GM23338 (cell line): ENCODE measurements around the gene RDH8. TPM values are rescaled to one million over a fixed set of nuclear protein-coding genes. Genes with fewer than 3 reads are reported as not detected.

ENCODE experiments used
- ATAC-seq: fragments of 200-7000 bp; cut with Tn5 transposase; 3 replicates; pipeline ENCODE4 v1.9.1; 2020
- DNase-seq: peaks from one replicate; pipeline ENCODE4 v3.0.0-alpha.2; 2015; ENCODE audit warnings: low spot score
- H2AFZ ChIP-seq: fragments of 200-600 bp; sonication (generic); 2 replicates; pipeline ENCODE4 v1.8.0; 2016; ENCODE audit warnings: antibody characterized with exemption, mild to moderate bottlenecking, moderate library complexity
- H3F3A ChIP-seq: fragments of 200-600 bp; sonication (generic); replicated peaks from 2 replicates; pipeline ENCODE4 v1.8.0; 2017; ENCODE audit warnings: antibody characterized with exemption, mixed run types, low read depth
- H3K27ac ChIP-seq: fragments of 200-600 bp; sonication (generic); 2 replicates; pipeline ENCODE4 v1.6.1; 2016; ENCODE audit warnings: low read depth
- H3K27me3 ChIP-seq: fragments of 200-600 bp; sonication (generic); 2 replicates; pipeline ENCODE4 v1.8.0; 2016; ENCODE audit warnings: mild to moderate bottlenecking, mixed run types, moderate library complexity; ENCODE audit not compliant: insufficient read depth
- H3K36me3 ChIP-seq: fragments of 200-600 bp; sonication (generic); 2 replicates; pipeline ENCODE4 v1.8.0; 2016; ENCODE audit warnings: mild to moderate bottlenecking; ENCODE audit not compliant: insufficient read depth
- H3K4me1 ChIP-seq: fragments of 200-600 bp; sonication (generic); 2 replicates; pipeline ENCODE4 v1.8.0; 2016; ENCODE audit warnings: mild to moderate bottlenecking, moderate library complexity; ENCODE audit not compliant: insufficient read depth
- H3K4me2 ChIP-seq: fragments of 200-600 bp; sonication (generic); 2 replicates; pipeline ENCODE4 v1.7.1; 2017; ENCODE audit warnings: mixed run types
- H3K4me3 ChIP-seq: fragments of 200-600 bp; sonication (generic); 2 replicates; pipeline ENCODE4 v1.6.1; 2016; ENCODE audit warnings: mixed run types
- H3K79me2 ChIP-seq: fragments of 200-600 bp; sonication (generic); replicated peaks from 2 replicates; pipeline ENCODE4 v1.8.0; 2017; ENCODE audit warnings: mild to moderate bottlenecking; ENCODE audit not compliant: insufficient read depth
- H3K9me2 ChIP-seq: fragments of 200-600 bp; sonication (generic); 2 replicates; pipeline ENCODE4 v1.8.0; 2017; ENCODE audit not compliant: insufficient read depth
- H4K20me1 ChIP-seq: fragments of 200-600 bp; sonication (generic); replicated peaks from 2 replicates; pipeline ENCODE4 v1.8.0; 2017; ENCODE audit warnings: mild to moderate bottlenecking; ENCODE audit not compliant: insufficient read depth
- H3K27ac Mint-ChIP-seq: 2 replicates; pipeline ENCODE4 v1.8.0; 2020; ENCODE audit warnings: inconsistent platforms, mild to moderate bottlenecking, moderate library complexity, mixed read lengths
- H3K27me3 Mint-ChIP-seq: 3 replicates; pipeline ENCODE4 v1.8.0; 2022; ENCODE audit warnings: low read depth, mild to moderate bottlenecking, moderate library complexity, mixed read lengths, inconsistent platforms; ENCODE audit not compliant: insufficient read depth, poor library complexity
- H3K36me3 Mint-ChIP-seq: 3 replicates; pipeline ENCODE4 v1.8.0; 2021; ENCODE audit warnings: low read depth, mild to moderate bottlenecking, inconsistent platforms, moderate library complexity, mixed read lengths
- H3K4me1 Mint-ChIP-seq: 3 replicates; pipeline ENCODE4 v1.8.0; 2020; ENCODE audit warnings: mild to moderate bottlenecking, inconsistent platforms, mixed read lengths
- H3K4me3 Mint-ChIP-seq: 3 replicates; pipeline ENCODE4 v1.8.0; 2021; ENCODE audit warnings: moderate library complexity, mild to moderate bottlenecking, inconsistent platforms, mixed read lengths
- H3K9me3 Mint-ChIP-seq: 3 replicates; pipeline ENCODE4 v1.8.0; 2020; ENCODE audit warnings: moderate library complexity, mild to moderate bottlenecking, inconsistent platforms, mixed read lengths
- CREB1 ChIP-seq: fragments of 250-450 bp; sonication (Bioruptor Pico); IDR thresholded peaks from 2 replicates; pipeline ENCODE4 v1.5.0; 2020; ENCODE audit warnings: low read depth, mild to moderate bottlenecking, moderate library complexity
- EZH2 ChIP-seq: fragments of 200-600 bp; sonication (generic); IDR thresholded peaks from one replicate; pipeline ENCODE4 v1.8.0; 2017; ENCODE audit warnings: antibody characterized with exemption, mild to moderate bottlenecking, low read depth; ENCODE audit not compliant: unreplicated experiment
- EZH2phosphoT487 ChIP-seq: fragments of 200-600 bp; sonication (generic); IDR thresholded peaks from one replicate; pipeline ENCODE4 v1.8.1; 2018; ENCODE audit warnings: antibody characterized with exemption; ENCODE audit not compliant: unreplicated experiment
- ZNF331 ChIP-seq: fragments of 250-450 bp; sonication (Bioruptor Pico); IDR thresholded peaks from 2 replicates; pipeline ENCODE4 v1.5.0; 2020; ENCODE audit warnings: low read depth, mild to moderate bottlenecking, moderate library complexity
- ZNF462 ChIP-seq: fragments of 250-450 bp; sonication (Bioruptor Pico); IDR thresholded peaks from 2 replicates; pipeline ENCODE4 v1.5.0; 2020; ENCODE audit warnings: mild to moderate bottlenecking, moderate library complexity
- polyA plus RNA-seq: library from polyadenylated mRNA; unstranded; fragments of >200 nt; fragmentation: Nextera tagmentation; extraction: Ambion mirVana; gene quantifications from 2 replicates; pipeline ENCODE4 v1.2.1, GENCODE V29; 2016
- total RNA-seq: library from RNA; depleted of rRNA; stranded (reverse); fragments of >200 nt; shearing (Covaris generic); gene quantifications from 2 replicates; pipeline ENCODE4 v1.2.3, GENCODE V29; 2014
- TF ChIP-seq, protein P1 (sequence below): IDR thresholded peaks from one replicate; pipeline ENCODE4 v1.6.1; 2018; ENCODE audit warnings: antibody characterized with exemption; ENCODE audit not compliant: unreplicated experiment

Gene RDH8
- total and polyA plus RNA-seq, 2 experiments from 2014 or later = not detected

DNA sequence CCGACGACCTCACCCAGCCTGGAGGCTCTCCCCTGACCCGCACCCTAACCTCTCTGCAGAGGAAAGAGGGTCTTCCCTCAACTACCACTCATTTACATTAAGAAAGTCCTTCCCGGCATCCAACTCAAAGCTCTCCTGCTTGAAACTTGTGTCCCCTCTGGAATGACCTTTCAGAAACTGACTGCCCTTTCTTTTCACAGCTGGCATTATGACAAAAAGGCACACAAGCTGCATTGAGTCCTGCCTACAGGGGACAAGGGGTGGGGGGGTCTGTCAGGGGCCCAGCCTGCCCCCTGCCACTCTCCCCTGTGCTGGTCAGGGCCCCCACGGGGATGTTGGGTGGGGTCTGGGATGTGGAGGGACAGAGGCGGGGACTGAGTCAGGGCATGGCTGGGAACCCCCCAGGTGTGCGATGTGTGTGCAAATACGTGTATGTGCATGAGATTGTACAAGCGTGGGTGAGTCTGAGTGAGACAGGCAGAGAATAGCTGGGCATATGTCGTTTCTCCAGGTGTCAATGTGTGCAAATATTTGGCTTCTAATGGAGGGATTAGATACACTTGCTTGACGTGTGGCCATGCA, 5.0 kb upstream of the RDH8 start:
- no peak for DNase-seq
- H4K20me1 ChIP-seq = no peaks in the 10 kb centered on the region
- no peaks in the 10 kb centered on the region for H3F3A ChIP-seq
- no peaks in the 10 kb centered on the region for H3K9me2 ChIP-seq
- H3K36me3 ChIP-seq = no peaks in the 10 kb centered on the region
- no peaks in the 10 kb centered on the region; the same call in 1 of the 3 replicates for H3K9me3 Mint-ChIP-seq
- H3K27ac Mint-ChIP-seq = no peak overlapping the region
- H3K4me2 ChIP-seq = no peak overlapping the region
- no peak overlapping the region for H3K27ac ChIP-seq
- peaks cover 30% of the 10 kb centered on the region for H3K27me3 Mint-ChIP-seq
- peak overlapping the region; percentile 29; the same call in 1 of the 3 replicates for H3K4me3 Mint-ChIP-seq
- TF ChIP-seq EZH2 = no peak
- no peak for TF ChIP-seq ZNF331 (CRISPR knock-in tag)
- no peak for TF ChIP-seq ZNF462
- no peak for TF ChIP-seq CREB1
- TF ChIP-seq, protein P1, sequence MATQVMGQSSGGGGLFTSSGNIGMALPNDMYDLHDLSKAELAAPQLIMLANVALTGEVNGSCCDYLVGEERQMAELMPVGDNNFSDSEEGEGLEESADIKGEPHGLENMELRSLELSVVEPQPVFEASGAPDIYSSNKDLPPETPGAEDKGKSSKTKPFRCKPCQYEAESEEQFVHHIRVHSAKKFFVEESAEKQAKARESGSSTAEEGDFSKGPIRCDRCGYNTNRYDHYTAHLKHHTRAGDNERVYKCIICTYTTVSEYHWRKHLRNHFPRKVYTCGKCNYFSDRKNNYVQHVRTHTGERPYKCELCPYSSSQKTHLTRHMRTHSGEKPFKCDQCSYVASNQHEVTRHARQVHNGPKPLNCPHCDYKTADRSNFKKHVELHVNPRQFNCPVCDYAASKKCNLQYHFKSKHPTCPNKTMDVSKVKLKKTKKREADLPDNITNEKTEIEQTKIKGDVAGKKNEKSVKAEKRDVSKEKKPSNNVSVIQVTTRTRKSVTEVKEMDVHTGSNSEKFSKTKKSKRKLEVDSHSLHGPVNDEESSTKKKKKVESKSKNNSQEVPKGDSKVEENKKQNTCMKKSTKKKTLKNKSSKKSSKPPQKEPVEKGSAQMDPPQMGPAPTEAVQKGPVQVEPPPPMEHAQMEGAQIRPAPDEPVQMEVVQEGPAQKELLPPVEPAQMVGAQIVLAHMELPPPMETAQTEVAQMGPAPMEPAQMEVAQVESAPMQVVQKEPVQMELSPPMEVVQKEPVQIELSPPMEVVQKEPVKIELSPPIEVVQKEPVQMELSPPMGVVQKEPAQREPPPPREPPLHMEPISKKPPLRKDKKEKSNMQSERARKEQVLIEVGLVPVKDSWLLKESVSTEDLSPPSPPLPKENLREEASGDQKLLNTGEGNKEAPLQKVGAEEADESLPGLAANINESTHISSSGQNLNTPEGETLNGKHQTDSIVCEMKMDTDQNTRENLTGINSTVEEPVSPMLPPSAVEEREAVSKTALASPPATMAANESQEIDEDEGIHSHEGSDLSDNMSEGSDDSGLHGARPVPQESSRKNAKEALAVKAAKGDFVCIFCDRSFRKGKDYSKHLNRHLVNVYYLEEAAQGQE = no peak
- no peak for TF ChIP-seq EZH2phosphoT487
- peaks cover 24% of the 10 kb centered on the region for H3K27me3 ChIP-seq
- no peaks in the 10 kb centered on the region for H3K4me1 ChIP-seq
- ATAC-seq = no peak
- H3K79me2 ChIP-seq = no peaks in the 10 kb centered on the region
- H3K4me3 ChIP-seq = no peak overlapping the region
- no peaks in the 10 kb centered on the region; the same call in 2 of the 3 replicates for H3K36me3 Mint-ChIP-seq
- H3K4me1 Mint-ChIP-seq = peaks cover 15% of the 10 kb centered on the region
- no peak overlapping the region for H2AFZ ChIP-seq
